T-cell (primary cell): ENCODE measurements around the gene ZC3H6. TPM values are rescaled to one million over a fixed set of nuclear protein-coding genes. Genes with fewer than 3 reads are reported as not detected.

Experiments
- ATAC-seq, 4 experiments: fragments of 200-7000 bp in 3 of 4; fragments of 150-1000 bp in 1 of 4; cut with Tn5 transposase; replicated peaks in 1 of 4; 1 replicate in 3 of 4; 2 replicates in 1 of 4; pipeline ENCODE4 v1.10.0; 2021; ENCODE audit warnings: moderate library complexity in 3 of 4, mild to moderate bottlenecking in 2 of 4, moderate number of reproducible peaks in 1 of 4
- CTCF ChIA-PET, 2 donors: fragments of 300-600 bp; sonication (Branson Sonifier 250); formaldehyde crosslinking; loops; one replicate each; lab custom pipeline; 2022; ENCODE audit warnings: antibody characterized with exemption in 2 of 2; lab: Charles Lee
- POLR2A ChIA-PET, 2 donors: fragments of 300-600 bp; sonication (Branson Sonifier 250); formaldehyde crosslinking; loops; one replicate each; lab custom pipeline; 2022; ENCODE audit warnings: antibody characterized with exemption in 2 of 2; lab: Charles Lee
- DNase-seq, 35 experiments: peaks; one replicate each; pipeline versions ENCODE4 v3.0.0 to v3.0.0-alpha.2; 2013 to 2023
- H3K27ac ChIP-seq: one replicate; pipeline ENCODE4 v1.5.1; 2013; ENCODE audit warnings: low read length
- H3K27me3 ChIP-seq, 2 experiments: replicated peaks in 1 of 2; 1 replicate in 1 of 2; 2 replicates in 1 of 2; pipeline versions ENCODE4 v1.6.1 to v1.7.0; 2013; ENCODE audit warnings: low read length in 1 of 2, mixed read lengths in 1 of 2; ENCODE audit not compliant: control insufficient read depth in 2 of 2, insufficient read depth in 2 of 2; ENCODE audit errors: extremely low read depth in 1 of 2
- H3K36me3 ChIP-seq, 2 donors: 1 replicate in 1 of 2; 2 replicates in 1 of 2; pipeline versions ENCODE4 v1.6.1 to v1.7.0; 2013; ENCODE audit warnings: low read length in 1 of 2; ENCODE audit not compliant: control insufficient read depth in 2 of 2, insufficient read depth in 1 of 2; ENCODE audit errors: extremely low read depth in 1 of 2
- H3K4me1 ChIP-seq, 2 experiments: 1 replicate in 1 of 2; 2 replicates in 1 of 2; pipeline versions ENCODE4 v1.6.1 to v1.7.0; 2013; ENCODE audit warnings: low read length in 2 of 2, mixed read lengths in 1 of 2; ENCODE audit not compliant: insufficient read depth in 2 of 2, control insufficient read depth in 1 of 2; ENCODE audit errors: extremely low read depth in 1 of 2
- H3K4me3 ChIP-seq, 2 donors: 1 replicate in 1 of 2; 2 replicates in 1 of 2; pipeline versions ENCODE4 v1.5.1 to v1.7.0; 2013; ENCODE audit warnings: mild to moderate bottlenecking in 2 of 2, low read length in 1 of 2, moderate library complexity in 1 of 2; ENCODE audit not compliant: control insufficient read depth in 1 of 2; ENCODE audit errors: extremely low read depth in 1 of 2
- H3K9me3 ChIP-seq: 2 replicates; pipeline ENCODE4 v1.7.0; 2013
- H3K27ac Mint-ChIP-seq, 2 donors: one replicate each; pipeline ENCODE4 v1.8.0; 2020 to 2021; ENCODE audit warnings: mild to moderate bottlenecking in 2 of 2, mixed read lengths in 2 of 2
- H3K27me3 Mint-ChIP-seq, 2 donors: one replicate each; pipeline ENCODE4 v1.8.0; 2021 to 2022; ENCODE audit warnings: mixed read lengths in 2 of 2
- H3K36me3 Mint-ChIP-seq: one replicate; pipeline ENCODE4 v1.8.0; 2021; ENCODE audit warnings: mixed read lengths
- H3K4me1 Mint-ChIP-seq, 3 donors: one replicate each; pipeline ENCODE4 v1.8.0; 2020 to 2022; ENCODE audit warnings: mixed read lengths in 3 of 3, mild to moderate bottlenecking in 1 of 3
- H3K4me3 Mint-ChIP-seq, 3 donors: one replicate each; pipeline ENCODE4 v1.8.0; 2020 to 2022; ENCODE audit warnings: mild to moderate bottlenecking in 3 of 3, mixed read lengths in 3 of 3, moderate library complexity in 3 of 3
- H3K9me3 Mint-ChIP-seq, 3 donors: one replicate each; pipeline ENCODE4 v1.8.0; 2020 to 2022; ENCODE audit warnings: mixed read lengths in 3 of 3
- WGBS: methylation state at CpG from one replicate; pipeline ENCODE4 v1.1.5; 2013; ENCODE audit warnings: missing lambda C conversion rate; ENCODE audit not compliant: insufficient coverage; 5-methylcytosine and 5-hydroxymethylcytosine counted together
- total RNA-seq, 35 experiments: library from RNA in 6 of 35; stranded (reverse) in 6 of 35; fragments of 120-200 nt in 1 of 35; gene quantifications; one replicate each; pipeline versions ENCODE4 v1.2.1 to v1.2.4 and lab custom pipeline; 2013 to 2026

Gene ZC3H6
- total RNA-seq (10 to 100 TPM; 19.6 to 29.9 (median 25.9) TPM), total RNA-seq (lab: John Stamatoyannopoulos, UW) (7.7 to 139 (median 57.3) reads per million in 29 experiments)
- total RNA-seq (2013): 24.7 TPM

- Histone ChIP-seq H3K27me3 (no peaks in the 10 kb centered on the region), H3K4me3 (peak within 1 kb of the TSS; percentile 94 to 100), H3K36me3 (no peaks in the 10 kb centered on the region), H3K9me3 (no peaks in the 10 kb centered on the region), H3K4me1 (peaks cover 7 to 10% of the 10 kb centered on the region in 2 experiments), H3K27ac (peak within 1 kb of the TSS; percentile 100)
- Mint-ChIP-seq H3K9me3 (no peaks in the 10 kb centered on the region), H3K27ac (peak within 1 kb of the TSS; percentile 98), H3K4me3 (peak within 1 kb of the TSS; percentile 90 to 94 (median 92)), H3K36me3 (no peaks in the 10 kb centered on the region), H3K4me1 (peaks cover 25 to 26% (median 26%) of the 10 kb centered on the region in 3 donors), H3K27me3 (no peaks in the 10 kb centered on the region)
- peak; percentile 91 to 95 (median 94) for ATAC-seq
- WGBS: 0% methylated on average over 60 of the region's 60 CpGs
- peak; percentile 93 to 100 (median 99) for DNase-seq
- ChIA-PET POLR2A (interaction anchor here in 1 of 2 donors (1.0 kb wide), 1 partner anchor 22 kb away, joined by 3 read pairs; no protein-coding TSS in a partner anchor), CTCF (interaction anchor here (0.7 to 1.0 kb wide), 3 partner anchors 16 to 21 kb away, joined by 3 to 4 read pairs (median 3); partner anchors contain the start of gene ZC3H8 (in 1 of the 2))
Measured at GRCh38 chr2:112275311-112275886, at the start of gene ZC3H6. ZC3H6 (plus strand) TSS chr2:112275597; CDS start chr2:112275995, 398 bp downstream.

GRCh38 chr2:112229348-112229747 lies 46.0 kb upstream of the ZC3H6 start:
- H3K27ac ChIP-seq: no peak overlapping the region
- CTCF ChIA-PET: no interaction called here
- Mint-ChIP-seq H3K9me3 (no peaks in the 10 kb centered on the region), H3K36me3 (peaks cover 41% of the 10 kb centered on the region), H3K27ac (peak overlapping the region in 1 of 2 donors; percentile 50), H3K27me3 (no peaks in the 10 kb centered on the region), H3K4me1 (peaks cover 6 to 11% (median 8%) of the 10 kb centered on the region in 3 donors), H3K4me3 (no peak overlapping the region)
- POLR2A ChIA-PET: no interaction called here
- DNase-seq: no peak
- ATAC-seq: no peak
- H3K36me3 ChIP-seq: peaks cover 0 to 29% of the 10 kb centered on the region in 2 donors
- no peaks in the 10 kb centered on the region for H3K4me1 ChIP-seq
- no peaks in the 10 kb centered on the region for H3K27me3 ChIP-seq
- no peak overlapping the region for H3K4me3 ChIP-seq
- no peaks in the 10 kb centered on the region for H3K9me3 ChIP-seq

- no peaks in the 10 kb centered on the region for H3K27me3 Mint-ChIP-seq
- H3K27ac Mint-ChIP-seq: no peak overlapping the region
- H3K9me3 Mint-ChIP-seq: no peaks in the 10 kb centered on the region
- CTCF ChIA-PET: no interaction called here
- ATAC-seq (no peak), DNase-seq (no peak)
- no peak overlapping the region for H3K27ac ChIP-seq
- WGBS: no CpG with 5 or more reads among the region's 3 CpGs
- H3K4me1 Mint-ChIP-seq: peaks cover 5 to 8% (median 6%) of the 10 kb centered on the region in 3 donors
- H3K27me3 ChIP-seq: no peaks in the 10 kb centered on the region
- no peak overlapping the region for H3K4me3 Mint-ChIP-seq
- H3K4me1 ChIP-seq: no peaks in the 10 kb centered on the region
- no peaks in the 10 kb centered on the region for H3K9me3 ChIP-seq
- H3K4me3 ChIP-seq: no peak overlapping the region
- H3K36me3 ChIP-seq: peaks cover 2 to 24% of the 10 kb centered on the region in 2 donors
- POLR2A ChIA-PET: no interaction called here
- H3K36me3 Mint-ChIP-seq: peaks cover 37% of the 10 kb centered on the region
Measured at GRCh38 chr2:112230371-112230770, 45.0 kb upstream of the ZC3H6 start.

GRCh38 chr2:112239862-112240261 lies 35.5 kb upstream of the ZC3H6 start:
- no peak for DNase-seq
- H3K4me3 Mint-ChIP-seq: no peak overlapping the region
- H3K9me3 Mint-ChIP-seq: no peaks in the 10 kb centered on the region
- H3K27me3 Mint-ChIP-seq: no peaks in the 10 kb centered on the region
- no peaks in the 10 kb centered on the region for H3K9me3 ChIP-seq
- no peak overlapping the region for H3K27ac ChIP-seq
- WGBS: no CpG with 5 or more reads among the region's 1 CpG
- peaks cover 22% of the 10 kb centered on the region for H3K36me3 Mint-ChIP-seq
- no peak overlapping the region for H3K4me3 ChIP-seq
- ChIA-PET CTCF (no interaction called here), POLR2A (no interaction called here)
- H3K27ac Mint-ChIP-seq: no peak overlapping the region
- H3K36me3 ChIP-seq: peaks cover 9 to 20% of the 10 kb centered on the region in 2 donors
- H3K4me1 Mint-ChIP-seq: peaks cover 30 to 35% (median 33%) of the 10 kb centered on the region in 3 donors
- no peaks in the 10 kb centered on the region for H3K27me3 ChIP-seq
- ATAC-seq: no peak
- peaks cover 0 to 20% of the 10 kb centered on the region in 2 experiments for H3K4me1 ChIP-seq

- H3K27ac Mint-ChIP-seq: peak overlapping the region; percentile 44 to 78
- no peaks in the 10 kb centered on the region for H3K9me3 ChIP-seq
- no peaks in the 10 kb centered on the region for H3K27me3 ChIP-seq
- ChIA-PET CTCF (interaction anchor here (1.1 to 1.9 kb wide), 2 partner anchors 17 to 78 kb away, joined by 3 to 6 read pairs; no protein-coding TSS in a partner anchor), POLR2A (interaction anchor here in 1 of 2 donors (0.6 to 0.7 kb wide), 2 partner anchors 63 to 381 kb away, joined by 6 read pairs; no protein-coding TSS in a partner anchor)
- no peak overlapping the region for H3K27ac ChIP-seq
- H3K36me3 Mint-ChIP-seq: peaks cover 34% of the 10 kb centered on the region
- H3K27me3 Mint-ChIP-seq: no peaks in the 10 kb centered on the region
- ATAC-seq (peak; percentile 27 to 57 (median 48)), DNase-seq (no peak)
- no peak overlapping the region for H3K4me3 Mint-ChIP-seq
- H3K4me1 ChIP-seq: peaks cover 0 to 20% of the 10 kb centered on the region in 2 experiments
- peaks cover 35 to 42% (median 41%) of the 10 kb centered on the region in 3 donors for H3K4me1 Mint-ChIP-seq
- no peaks in the 10 kb centered on the region for H3K9me3 Mint-ChIP-seq
- no peak overlapping the region for H3K4me3 ChIP-seq
- WGBS: no CpG with 5 or more reads among the region's 3 CpGs
- peaks cover 0 to 24% of the 10 kb centered on the region in 2 donors for H3K36me3 ChIP-seq
Measured at GRCh38 chr2:112242384-112242783, 33.0 kb upstream of the ZC3H6 start.

GRCh38 chr2:112243233-112243632 lies 32.2 kb upstream of the ZC3H6 start:
- ATAC-seq (peak in 1 of 4 experiments; percentile 41), DNase-seq (no peak)
- H3K4me3 Mint-ChIP-seq: peak overlapping the region in 1 of 3 donors; percentile 4
- Histone ChIP-seq H3K9me3 (no peaks in the 10 kb centered on the region), H3K27me3 (no peaks in the 10 kb centered on the region), H3K4me1 (peaks cover 0 to 20% of the 10 kb centered on the region in 2 experiments), H3K27ac (no peak overlapping the region), H3K36me3 (peaks cover 0 to 33% of the 10 kb centered on the region in 2 donors), H3K4me3 (no peak overlapping the region)
- peaks cover 33% of the 10 kb centered on the region for H3K36me3 Mint-ChIP-seq
- peak overlapping the region; percentile 76 to 78 for H3K27ac Mint-ChIP-seq
- WGBS: no CpG with 5 or more reads among the region's 4 CpGs
- H3K9me3 Mint-ChIP-seq: no peaks in the 10 kb centered on the region
- POLR2A ChIA-PET: no interaction called here
- H3K4me1 Mint-ChIP-seq: peaks cover 35 to 42% (median 41%) of the 10 kb centered on the region in 3 donors
- no peaks in the 10 kb centered on the region for H3K27me3 Mint-ChIP-seq
- CTCF ChIA-PET: interaction anchor here (1.1 to 1.9 kb wide), 2 partner anchors 16 to 77 kb away, joined by 3 to 6 read pairs; no protein-coding TSS in a partner anchor
